Left lung (tissue), 10 donors: ENCODE data around the gene CYP3A7. TPM values are rescaled to one million over a fixed set of nuclear protein-coding genes. Genes with fewer than 3 reads are reported as not detected.

Source experiments
- ATAC-seq: fragments of 200-7000 bp; cut with Tn5 transposase; one replicate; pipeline ENCODE4 v1.9.1; 2020; ENCODE audit warnings: moderate library complexity
- DNase-seq, 4 donors: peaks; one replicate each; pipeline ENCODE4 v3.0.0-alpha.2; 2013 to 2020
- H3K27ac ChIP-seq, 2 donors: fragments of 200-600 bp; sonication (generic) in 1 of 2; one replicate each; pipeline versions ENCODE4 v1.5.0 to v1.8.0; 2020 to 2021
- H3K27me3 ChIP-seq, 2 donors: fragments of 200-600 bp; sonication (generic) in 1 of 2; one replicate each; pipeline versions ENCODE4 v1.5.0 to v1.8.0; 2020 to 2021
- H3K36me3 ChIP-seq, 2 donors: fragments of 200-600 bp; sonication (generic) in 1 of 2; one replicate each; pipeline versions ENCODE4 v1.5.0 to v1.8.0; 2020 to 2021
- H3K4me1 ChIP-seq, 2 donors: fragments of 200-600 bp; one replicate each; pipeline ENCODE4 v1.8.0; 2021
- H3K4me3 ChIP-seq, 2 donors: fragments of 200-600 bp; sonication (generic) in 1 of 2; one replicate each; pipeline versions ENCODE4 v1.5.0 to v1.8.0; 2020 to 2021; ENCODE audit warnings: mild to moderate bottlenecking in 1 of 2
- H3K9me3 ChIP-seq, 2 donors: fragments of 200-600 bp; sonication (generic) in 1 of 2; one replicate each; pipeline versions ENCODE4 v1.5.0 to v1.8.0; 2020 to 2021
- CTCF ChIP-seq, 2 donors: fragments of 200-600 bp; sonication (generic) in 1 of 2; IDR thresholded peaks; one replicate each; pipeline versions ENCODE4 v1.5.0 to v1.8.0; 2021; ENCODE audit warnings: antibody characterized with exemption in 2 of 2
- intact Hi-C, 2 donors: fragments of 100-400 bp; cut with DNase I; formaldehyde crosslinking; loops; one replicate each; pipeline versions ENCODE4 v1.11.2 to v1.14.2; 2022
- polyA plus RNA-seq, 6 donors: library from polyadenylated mRNA; unstranded; fragments of 120-200 nt; gene quantifications; one replicate each; pipeline ENCODE4 v1.2.1, GENCODE V29; 2013; ENCODE audit not compliant: insufficient read length in 6 of 6
- total RNA-seq, 2 donors: library from RNA; stranded (reverse); fragmentation: NEBNext Ultra II Directional; extraction: Animal tissue kit (Norgen Biotek cat#: 25700); gene quantifications; one replicate each; pipeline ENCODE4 v1.2.1, GENCODE V29; 2021
- donor health status: DM: no; HTN: yes; CAD: no.
- donor health status: DM: no; HTN: no; CAD: no.

Gene CYP3A7
- total and polyA plus RNA-seq, 8 donors, result 0.37 to 2.9 (median 0.87) TPM

DNA sequence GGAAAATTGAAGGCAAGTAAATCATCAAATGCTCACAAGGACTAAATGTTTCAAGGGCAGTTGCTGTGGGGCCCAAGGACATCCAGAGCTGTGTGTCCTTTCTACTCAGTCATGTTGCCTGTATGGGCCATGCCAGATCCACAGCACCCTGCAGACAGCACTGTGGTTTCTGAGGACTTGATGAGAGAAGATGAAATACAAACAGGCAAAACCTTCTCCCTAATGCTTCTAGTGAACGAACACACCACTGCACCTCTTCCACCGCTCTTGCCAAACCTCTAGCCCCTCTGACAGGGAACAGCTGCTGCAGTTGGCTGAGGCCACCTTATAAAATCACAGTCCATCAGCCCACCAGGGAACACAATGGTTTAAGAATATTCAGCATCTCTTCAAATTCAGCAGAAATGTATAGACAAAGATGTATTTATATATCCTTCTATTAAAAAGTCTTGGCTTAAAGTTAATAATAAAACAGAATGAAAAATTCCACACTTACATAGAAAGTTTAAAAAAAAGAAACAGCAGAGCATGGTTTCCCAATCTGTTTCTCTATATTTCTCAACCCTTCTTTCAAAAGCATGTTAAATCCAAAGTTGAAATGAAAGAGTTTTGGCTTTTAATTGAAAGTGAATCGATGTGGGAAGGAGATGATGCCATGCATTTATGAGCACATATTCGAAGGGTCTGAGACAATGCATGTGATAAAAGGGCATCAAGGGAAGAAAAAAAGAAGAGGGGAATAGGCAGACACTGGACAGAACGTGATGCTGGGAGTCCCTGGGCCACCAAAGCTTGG lies 14.0 kb downstream of the CYP3A7 start:
- Histone ChIP-seq H3K27ac (no peak overlapping the region), H3K36me3 (no peaks in the 10 kb centered on the region), H3K9me3 (no peaks in the 10 kb centered on the region), H3K27me3 (no peaks in the 10 kb centered on the region), H3K4me3 (no peak overlapping the region), H3K4me1 (peaks cover 0 to 6% of the 10 kb centered on the region in 2 donors)
- no peak for TF ChIP-seq CTCF (IDR thresholded peaks at IDR 0.05)
- intact Hi-C loops, result no loop called here
- DNase-seq (peak in 2 of 4 donors; percentile 54 to 63), ATAC-seq (no peak)

- no peak overlapping the region for H3K4me3 ChIP-seq
- H3K9me3 ChIP-seq, result no peaks in the 10 kb centered on the region
- DNase-seq (peak in 2 of 4 donors; percentile 32 to 51), ATAC-seq (no peak)
- peaks cover 0 to 6% of the 10 kb centered on the region in 2 donors for H3K4me1 ChIP-seq
- no peaks in the 10 kb centered on the region for H3K27me3 ChIP-seq
- H3K27ac ChIP-seq, result no peak overlapping the region
- H3K36me3 ChIP-seq, result no peaks in the 10 kb centered on the region
- TF ChIP-seq CTCF (IDR thresholded peaks at IDR 0.05), result no peak
- intact Hi-C loops, result no loop called here
These were observed 14.8 kb downstream of the CYP3A7 start for GRCh38 chr7:99719996-99720769.

DNA sequence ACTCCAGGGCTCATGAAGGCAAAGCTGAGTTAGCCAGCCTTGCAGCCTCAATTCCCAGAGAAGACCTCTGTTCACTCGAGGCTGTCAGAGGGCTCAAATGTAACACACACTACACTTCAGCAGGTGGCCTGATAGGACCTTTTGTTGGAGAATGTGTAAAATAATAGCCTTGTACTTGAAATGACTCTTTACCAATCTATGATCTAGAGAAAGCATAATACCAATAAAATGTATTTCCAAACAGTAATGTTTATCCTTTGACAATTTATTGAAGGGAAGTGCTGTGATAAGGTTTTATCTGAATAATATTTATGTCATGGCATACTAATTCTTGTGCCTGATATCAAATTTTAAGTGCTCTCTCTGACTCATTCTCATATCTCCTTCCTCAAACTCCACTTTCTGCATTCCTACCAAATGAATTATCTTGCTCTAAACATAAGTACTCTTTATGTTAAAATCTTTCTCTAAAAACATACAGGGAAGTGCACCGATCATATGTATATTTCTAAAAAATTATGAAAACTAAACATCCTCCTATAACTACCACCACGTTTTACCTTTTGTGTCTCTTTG lies 20.9 kb downstream of the CYP3A7 start:
- no peaks in the 10 kb centered on the region for H3K4me1 ChIP-seq
- intact Hi-C loops, result no loop called here
- no peaks in the 10 kb centered on the region for H3K36me3 ChIP-seq
- no peaks in the 10 kb centered on the region for H3K9me3 ChIP-seq
- no peak for ATAC-seq
- TF ChIP-seq CTCF (IDR thresholded peaks at IDR 0.05), result no peak
- no peak overlapping the region for H3K27ac ChIP-seq
- H3K27me3 ChIP-seq, result no peaks in the 10 kb centered on the region
- no peak overlapping the region for H3K4me3 ChIP-seq
- DNase-seq, result no peak

DNA sequence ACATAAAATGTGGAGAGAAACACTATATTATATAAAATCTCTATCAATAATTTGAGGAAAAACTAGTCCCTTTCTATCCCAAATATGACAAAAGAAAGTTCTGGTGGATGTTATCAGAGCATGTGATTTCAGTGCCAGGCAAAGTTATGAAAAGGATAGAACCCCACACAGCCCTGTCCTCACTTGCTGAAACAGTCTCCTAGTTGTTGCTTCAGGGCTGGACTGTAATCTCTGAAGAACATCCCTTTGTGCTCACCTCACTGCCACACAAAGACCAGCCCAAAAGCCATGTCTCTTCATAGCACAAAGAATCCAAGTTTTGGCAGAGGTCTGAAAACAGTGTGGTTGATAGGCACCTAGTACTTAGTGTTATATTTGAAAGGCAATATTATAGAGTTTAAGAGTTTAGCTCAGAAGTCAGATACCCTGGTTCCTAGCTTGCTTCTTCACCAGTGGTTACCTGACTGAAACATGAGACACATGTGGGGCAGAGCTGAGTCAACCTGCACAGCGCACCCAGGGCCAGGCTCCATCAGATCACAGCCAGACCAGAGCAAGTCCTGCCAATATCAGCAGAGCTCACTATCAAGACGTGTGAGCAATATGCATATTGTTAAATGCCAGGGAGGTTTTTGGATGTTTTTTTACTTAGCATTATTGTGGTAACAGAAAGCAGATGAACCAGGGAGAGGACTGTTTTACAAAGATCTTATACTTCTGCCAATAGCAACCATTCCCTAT lies 25.0 kb downstream of the CYP3A7 start:
- Histone ChIP-seq H3K27me3 (no peaks in the 10 kb centered on the region), H3K4me1 (no peaks in the 10 kb centered on the region), H3K4me3 (no peak overlapping the region), H3K9me3 (peaks cover 0 to 21% of the 10 kb centered on the region in 2 donors), H3K27ac (no peak overlapping the region), H3K36me3 (no peaks in the 10 kb centered on the region)
- ATAC-seq (no peak), DNase-seq (no peak)
- intact Hi-C loops, result no loop called here
- TF ChIP-seq CTCF (IDR thresholded peaks at IDR 0.05), result no peak
